Hematopoietic multipotent progenitor cell treated with erythropoietin and hydrocortisone succinate and interleukin-3 and kit ligand, for 15 days (in vitro differentiated cells): ENCODE data around the gene NDUFA13.

ENCODE experiments used
- DNase-seq: peaks from one replicate; pipeline ENCODE4 v3.0.0-alpha.2; 2015; ENCODE audit warnings: low spot score

NDUFA13 gene

DNA sequence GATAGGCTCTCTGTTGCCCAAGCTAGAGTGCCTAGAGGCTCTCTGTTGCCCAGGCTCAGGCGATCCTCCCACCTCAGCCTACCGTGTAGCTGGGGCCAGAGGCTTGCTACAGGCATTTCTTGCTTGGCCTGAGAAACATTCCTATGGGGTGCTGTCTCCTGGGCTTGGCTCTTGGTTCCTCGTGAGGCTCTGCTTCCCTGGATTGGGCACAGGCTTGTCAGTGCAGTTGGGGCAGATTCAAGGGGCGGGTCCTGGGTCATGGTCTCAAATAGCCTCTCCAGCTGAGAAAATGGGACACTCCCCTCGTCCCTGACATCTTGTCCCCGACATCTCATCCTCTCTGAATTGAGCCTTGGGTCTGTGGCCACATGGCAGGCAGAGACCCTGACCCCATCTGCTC lies 5.6 kb upstream of the NDUFA13 start:
- DNase-seq = no peak

GRCh38 chr19:19513682-19514081 lies 2.3 kb upstream of the NDUFA13 start:
- DNase-seq = no peak

DNA sequence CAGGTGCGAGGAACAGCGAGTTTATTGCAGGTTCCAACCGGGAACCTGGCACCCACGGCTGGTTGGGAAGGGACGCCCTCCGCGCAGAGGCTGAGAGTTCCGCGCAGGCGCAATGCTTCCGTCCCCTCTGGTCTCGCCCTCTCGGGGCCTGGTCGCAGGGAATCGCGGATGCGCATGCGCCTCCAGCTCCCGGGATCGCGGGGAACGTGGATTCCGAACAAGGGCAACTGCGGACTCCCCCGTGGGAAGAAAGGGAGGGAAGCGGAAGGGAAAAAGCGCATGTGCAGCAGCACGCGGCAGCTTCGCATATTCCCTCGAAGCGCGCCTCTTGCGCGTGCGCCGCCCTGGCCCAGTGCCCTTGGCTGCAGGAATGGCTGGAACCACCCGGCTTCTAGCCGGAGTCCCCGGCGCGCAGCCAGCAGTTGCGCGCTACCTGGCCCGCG lies 1.8 kb upstream of the NDUFA13 start:
- no peak for DNase-seq

- no peak for DNase-seq
Observed at GRCh38 chr19:19514881-19515641, 964 bp upstream of the NDUFA13 start, which contains the start of gene TSSK6. TSSK6 (minus strand) TSS chr19:19515548; CDS start chr19:19515427, 121 bp downstream.

DNA sequence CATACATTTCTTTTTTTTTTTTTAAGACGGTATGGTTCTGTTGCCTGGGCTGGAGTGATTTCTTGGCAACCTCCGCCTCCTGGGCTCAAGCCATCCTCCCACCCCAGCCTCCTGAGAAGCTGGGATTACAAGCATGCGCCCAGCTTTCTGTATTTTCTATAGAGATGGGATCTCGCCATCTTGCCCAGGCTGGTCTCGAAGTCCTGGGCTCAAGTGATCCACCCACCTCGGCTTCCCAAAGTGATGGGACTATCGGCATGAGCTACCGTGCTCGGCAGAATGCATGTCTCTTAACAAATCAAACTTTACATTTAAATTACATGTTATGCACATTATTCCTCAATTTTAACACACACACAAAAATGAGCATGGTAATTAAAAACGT lies 1.2 kb downstream of the NDUFA13 start:
- DNase-seq = no peak

GRCh38 chr19:19520989-19521388 lies 5.0 kb downstream of the NDUFA13 start:
- DNase-seq = no peak

DNA sequence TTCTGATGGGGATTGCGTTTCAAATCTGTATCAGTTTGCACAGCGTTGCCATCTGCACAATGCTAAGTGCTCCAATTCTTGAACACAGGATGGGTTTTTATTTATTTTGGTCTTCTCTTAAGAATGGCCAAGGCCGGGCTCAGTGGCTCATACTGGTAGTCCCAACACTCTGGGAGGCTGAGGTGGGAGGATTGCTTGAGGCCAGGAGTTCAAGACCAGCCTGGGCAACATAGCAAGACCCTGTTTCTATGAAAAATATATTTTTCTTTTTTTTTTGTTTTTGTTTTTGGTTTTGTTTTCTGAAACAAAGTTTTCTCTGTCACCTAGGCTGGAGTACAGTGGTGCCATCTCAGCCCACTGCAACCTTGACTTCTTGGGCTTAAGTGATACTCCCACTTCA lies 7.2 kb downstream of the NDUFA13 start:
- DNase-seq = no peak

- DNase-seq = no peak
Observed at GRCh38 chr19:19524053-19524452, 8.0 kb downstream of the NDUFA13 start.

DNA sequence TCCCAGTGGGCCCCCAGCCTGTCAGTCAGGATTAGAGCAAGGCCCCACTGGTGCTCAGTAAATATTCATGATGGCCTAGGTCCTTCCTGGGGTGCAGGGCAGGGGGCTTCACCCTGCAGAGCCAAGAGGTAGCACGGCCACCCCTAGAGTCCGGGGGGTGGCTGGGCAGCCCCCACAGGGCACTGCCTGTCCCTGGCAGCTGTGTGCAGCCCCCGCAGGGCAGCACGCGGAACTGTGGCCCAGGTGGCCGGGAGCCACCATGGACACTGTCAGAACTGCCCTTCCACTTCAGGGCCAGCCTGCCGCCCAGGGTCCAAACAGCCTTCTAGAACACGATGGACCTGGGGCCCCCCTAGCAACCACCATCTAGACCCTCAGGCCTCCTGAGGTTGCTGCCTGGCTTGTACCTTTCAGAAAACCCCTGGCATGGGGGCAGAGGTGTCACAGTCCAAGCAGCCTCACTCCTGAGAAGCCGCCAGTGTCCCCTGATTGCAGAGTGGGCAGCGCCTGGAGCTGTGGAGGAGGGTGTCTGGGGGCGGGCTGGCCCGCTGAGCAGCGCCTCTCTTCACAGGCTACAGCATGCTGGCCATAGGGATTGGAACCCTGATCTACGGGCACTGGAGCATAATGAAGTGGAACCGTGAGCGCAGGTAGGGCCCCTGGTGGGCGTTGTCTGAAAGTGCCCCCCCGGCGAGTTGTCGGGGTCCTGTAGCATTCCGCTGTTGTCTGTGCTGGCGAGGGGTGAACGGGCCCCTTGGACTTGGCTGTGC lies 9.8 kb downstream of the NDUFA13 start:
- no peak for DNase-seq

DNA sequence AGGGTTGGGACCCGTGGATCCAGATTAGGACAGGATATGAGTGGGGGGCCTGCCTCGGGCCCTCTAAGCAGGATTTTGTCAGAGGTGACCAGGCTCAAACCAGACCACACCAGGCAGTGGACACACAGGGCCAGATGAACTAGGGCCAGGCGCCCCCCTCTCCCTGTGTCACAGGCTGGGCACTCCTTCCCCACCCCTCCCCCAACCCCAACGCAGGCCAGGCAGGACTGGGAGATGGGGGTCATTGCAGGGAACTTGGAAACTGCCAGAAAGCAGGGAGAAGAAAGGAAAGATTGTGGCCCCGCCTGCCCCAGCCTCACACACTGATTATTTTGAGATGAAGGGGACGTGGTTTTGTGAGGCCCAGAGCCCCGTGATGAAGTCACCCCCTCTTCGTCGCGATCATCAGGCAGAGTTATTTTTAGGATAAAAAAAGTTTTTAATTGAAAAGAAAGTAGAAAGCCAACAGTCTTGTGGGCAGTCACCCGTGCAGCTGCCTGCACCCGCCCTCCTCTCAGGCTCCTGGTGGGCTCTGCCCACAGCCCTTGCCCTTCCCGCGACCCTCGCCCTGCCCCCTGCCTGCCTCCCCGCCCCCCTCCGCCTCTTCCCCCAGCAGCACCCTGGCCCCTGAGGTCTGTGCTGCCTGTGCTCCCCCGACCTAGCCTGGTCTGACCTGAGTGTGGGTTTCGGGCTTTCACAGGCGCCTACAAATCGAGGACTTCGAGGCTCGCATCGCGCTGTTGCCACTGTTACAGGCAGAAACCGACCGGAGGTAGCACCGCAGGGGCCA lies 10.8 kb downstream of the NDUFA13 start:
- DNase-seq = no peak

DNA sequence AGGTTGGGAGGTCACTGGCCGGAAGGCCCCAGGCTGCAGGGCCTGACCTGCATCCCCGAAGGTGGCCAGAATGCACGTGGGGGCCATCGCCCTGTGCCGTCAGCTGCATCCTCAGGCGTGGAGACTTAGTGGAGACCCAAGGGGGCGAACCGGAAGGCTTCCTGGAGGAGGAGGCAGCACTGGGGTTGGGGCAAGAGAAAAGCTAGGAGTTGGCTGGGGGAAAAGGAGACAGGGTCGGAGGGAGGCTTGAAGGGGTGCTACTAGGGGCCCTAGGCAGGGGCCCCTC lies 11.3 kb downstream of the NDUFA13 start:
- DNase-seq = no peak

- DNase-seq = no peak
Observed at GRCh38 chr19:19527674-19528625, 11.9 kb downstream of the NDUFA13 start.

DNA sequence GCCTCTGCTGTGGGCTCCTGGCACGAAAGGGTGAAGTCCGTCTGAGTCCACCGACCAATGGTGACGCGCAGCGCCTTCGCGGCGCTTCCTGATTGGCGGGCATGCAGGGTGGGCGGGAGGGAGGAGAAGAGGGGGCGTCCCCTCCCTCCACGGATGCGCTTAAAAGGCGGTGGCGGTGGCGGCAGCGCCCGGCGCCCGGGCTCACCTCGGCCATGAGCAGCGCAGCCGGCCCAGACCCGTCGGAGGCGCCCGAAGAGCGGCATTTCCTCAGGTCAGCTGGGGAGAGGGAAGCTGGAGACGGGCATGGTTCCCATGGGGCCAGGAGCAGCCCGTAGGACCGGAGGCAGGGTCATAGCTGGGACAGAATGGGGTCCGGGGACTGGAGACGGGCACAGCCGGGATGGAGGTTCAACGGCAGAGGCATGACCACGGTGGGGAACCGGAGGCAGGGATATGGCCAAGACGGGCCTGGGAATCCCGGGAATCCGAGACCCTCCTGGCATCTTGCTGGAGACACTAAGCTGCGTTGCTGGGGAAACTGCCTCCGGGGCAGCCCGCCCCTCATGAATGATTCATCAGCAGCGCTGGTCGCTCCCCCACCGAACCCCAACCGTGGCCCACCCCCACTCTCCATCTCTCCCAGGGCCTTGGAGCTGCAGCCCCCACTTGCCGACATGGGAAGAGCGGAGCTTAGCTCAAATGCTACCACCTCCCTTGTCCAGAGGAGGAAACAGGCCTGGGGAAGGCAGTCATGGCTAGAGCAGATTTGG lies 12.9 kb downstream of the NDUFA13 start, which contains the start of gene YJEFN3:
Gene YJEFN3, plus strand, starts transcription at position 191 of the 770 bp plus-strand sequence. Its CDS starts 22 bp downstream, at position 213.
- DNase-seq = no peak

DNA sequence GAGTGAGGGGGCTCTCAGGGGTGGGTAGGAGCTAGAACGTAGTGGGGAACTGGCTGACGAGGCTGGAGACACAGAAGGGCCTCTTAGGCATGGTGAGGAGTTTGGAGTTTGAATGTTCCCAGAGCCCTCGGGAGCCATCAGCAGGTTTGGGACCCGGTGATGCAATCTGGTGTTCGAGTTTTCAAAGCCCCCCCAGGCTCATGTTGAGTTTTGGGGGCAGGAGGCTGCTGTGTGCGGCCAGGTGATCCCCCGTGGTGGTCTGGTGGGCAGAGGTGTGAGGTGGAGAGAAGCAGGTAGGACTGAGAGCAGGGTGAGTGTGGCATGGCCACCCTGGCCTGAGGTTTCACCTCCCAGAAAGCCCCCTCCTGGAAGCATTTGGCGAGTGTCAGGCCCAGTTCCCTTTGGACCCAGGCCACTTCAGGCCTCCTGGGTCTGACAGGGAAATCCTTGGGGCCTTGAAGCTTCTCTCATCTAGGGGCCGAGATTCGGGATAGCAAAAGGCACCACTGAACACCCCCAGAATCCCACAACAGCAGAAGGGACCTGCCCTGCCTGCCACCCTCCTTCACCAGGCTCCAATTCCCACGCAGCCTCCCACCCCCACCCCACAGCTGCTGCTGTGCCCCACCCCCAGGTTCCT lies 13.9 kb downstream of the NDUFA13 start:
- DNase-seq = no peak

DNA sequence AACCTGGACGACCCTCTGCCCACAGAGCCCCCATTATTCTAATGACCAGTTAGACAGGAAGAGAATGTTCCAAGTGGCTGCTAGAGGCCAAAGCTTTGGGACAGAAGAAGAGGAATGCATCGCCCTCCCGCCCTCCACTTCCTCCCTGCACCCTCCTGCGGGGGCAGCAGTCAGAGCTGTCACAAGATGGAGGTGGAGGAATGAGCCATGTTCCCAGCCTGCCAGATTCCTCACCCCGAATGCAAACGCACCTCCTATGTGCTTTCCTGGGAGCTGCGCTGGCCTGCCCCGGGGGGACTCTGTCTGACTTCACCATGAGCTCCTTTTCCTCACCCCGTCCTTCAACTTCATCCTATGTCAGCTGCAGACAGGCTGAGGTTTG lies 14.4 kb downstream of the NDUFA13 start:
- no peak for DNase-seq

DNA sequence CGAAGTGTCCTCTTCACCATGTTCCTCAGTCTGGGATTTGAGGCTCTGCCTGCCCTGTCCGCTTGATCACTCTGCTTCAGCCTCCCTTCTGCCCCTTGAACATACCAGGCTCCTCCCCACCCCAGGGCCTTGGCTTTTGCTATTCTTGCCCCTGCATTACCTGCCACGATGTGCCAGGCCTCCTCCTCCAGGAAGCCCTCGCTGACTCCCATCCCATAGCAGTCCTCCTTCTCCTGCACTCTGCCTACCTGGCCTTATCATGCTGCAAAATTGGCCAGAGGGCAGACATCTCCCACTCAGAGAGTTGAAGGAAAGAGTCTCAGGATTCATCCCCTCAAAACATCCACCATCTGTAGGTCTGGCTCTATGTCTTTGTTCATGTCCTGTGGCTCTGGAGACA lies 14.9 kb downstream of the NDUFA13 start:
- no peak for DNase-seq

DNA sequence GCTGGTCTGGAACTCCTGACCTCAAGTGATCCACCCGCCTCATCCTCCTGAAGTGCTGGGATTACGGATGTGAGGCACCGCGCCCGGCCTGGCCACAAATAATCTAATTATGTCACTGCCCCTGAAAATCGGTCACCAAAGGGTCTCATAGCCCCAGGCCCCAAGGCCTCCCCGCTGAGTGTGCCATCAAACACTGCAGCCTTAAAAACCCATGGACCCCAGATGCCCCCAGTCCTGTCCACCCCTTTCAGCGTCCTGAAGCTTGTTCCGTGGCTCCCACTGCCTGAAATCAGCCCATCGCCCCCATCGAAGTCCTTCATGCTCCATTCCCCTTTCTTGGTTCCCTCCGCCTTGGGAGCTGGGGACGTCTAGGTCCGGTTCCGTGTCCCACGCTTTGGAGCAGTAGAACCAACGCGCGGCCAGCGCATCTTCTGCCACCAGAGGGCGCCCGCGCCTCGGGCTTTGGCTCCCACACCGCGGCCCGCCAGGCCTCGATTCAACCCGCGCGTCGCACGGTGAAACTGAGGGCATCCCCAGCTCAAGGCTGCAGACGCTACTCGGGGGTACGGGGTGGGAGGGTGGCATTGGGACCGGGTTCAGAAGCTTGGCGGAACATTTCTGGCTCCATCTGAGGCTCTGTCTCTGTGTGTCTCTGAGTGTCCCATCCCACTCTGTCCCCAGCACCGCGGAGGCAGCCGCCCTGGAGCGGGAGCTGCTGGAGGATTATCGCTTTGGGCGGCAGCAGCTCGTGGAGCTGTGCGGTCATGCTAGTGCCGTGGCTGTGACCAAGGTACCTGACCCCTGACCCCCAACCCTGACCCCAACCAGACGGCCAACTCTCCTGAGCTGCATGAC lies 16.2 kb downstream of the NDUFA13 start:
- peak; percentile 76 for DNase-seq

DNA sequence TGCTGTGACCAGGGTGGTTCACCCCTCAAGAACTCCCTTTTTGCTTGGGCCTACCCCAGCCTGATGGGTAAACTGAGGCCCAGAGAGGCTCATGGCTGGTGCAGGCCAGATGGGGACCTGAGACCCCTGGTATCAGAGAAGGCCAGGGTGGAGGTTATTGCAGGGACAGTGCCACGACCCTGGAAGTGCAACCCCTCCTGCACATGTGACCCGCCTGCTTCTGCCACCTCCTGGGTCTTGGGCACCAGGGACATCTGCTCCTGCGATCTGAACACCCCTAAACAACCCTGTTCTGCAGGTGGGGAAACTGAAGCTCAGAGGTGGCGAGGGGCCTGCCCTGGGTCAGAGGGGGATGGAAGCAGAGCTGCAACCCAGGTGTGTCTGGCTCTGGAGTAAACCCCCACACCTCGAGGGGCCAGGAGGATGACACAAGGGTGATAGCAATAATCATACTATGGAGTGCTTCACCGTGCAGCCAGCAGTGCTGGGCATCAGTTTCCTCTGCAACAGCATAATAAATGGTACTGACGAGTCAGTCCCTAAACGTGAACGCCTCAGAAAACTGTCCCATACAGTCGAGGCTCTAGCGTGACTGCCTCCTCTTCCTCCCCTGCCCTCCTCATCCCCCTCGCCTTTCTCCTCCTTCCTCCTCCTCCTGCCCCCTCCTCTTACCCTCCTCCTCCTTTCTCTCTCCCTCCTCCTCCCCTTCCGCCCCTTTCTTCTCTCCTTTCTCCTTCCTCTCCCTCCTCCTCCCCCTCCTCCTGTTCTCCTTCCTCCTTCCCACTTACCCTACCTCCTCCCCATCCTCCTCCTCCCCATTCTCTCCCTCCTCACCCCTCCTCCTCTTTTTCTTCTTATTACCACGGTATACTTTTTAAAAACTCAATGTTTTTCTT lies 17.0 kb downstream of the NDUFA13 start:
- DNase-seq = no peak
